ENCODE measurements around the gene CUL5.
A peak's percentile ranks its signal among the peaks of the same experiment; 100 is the strongest.

Gene CUL5

DNA sequence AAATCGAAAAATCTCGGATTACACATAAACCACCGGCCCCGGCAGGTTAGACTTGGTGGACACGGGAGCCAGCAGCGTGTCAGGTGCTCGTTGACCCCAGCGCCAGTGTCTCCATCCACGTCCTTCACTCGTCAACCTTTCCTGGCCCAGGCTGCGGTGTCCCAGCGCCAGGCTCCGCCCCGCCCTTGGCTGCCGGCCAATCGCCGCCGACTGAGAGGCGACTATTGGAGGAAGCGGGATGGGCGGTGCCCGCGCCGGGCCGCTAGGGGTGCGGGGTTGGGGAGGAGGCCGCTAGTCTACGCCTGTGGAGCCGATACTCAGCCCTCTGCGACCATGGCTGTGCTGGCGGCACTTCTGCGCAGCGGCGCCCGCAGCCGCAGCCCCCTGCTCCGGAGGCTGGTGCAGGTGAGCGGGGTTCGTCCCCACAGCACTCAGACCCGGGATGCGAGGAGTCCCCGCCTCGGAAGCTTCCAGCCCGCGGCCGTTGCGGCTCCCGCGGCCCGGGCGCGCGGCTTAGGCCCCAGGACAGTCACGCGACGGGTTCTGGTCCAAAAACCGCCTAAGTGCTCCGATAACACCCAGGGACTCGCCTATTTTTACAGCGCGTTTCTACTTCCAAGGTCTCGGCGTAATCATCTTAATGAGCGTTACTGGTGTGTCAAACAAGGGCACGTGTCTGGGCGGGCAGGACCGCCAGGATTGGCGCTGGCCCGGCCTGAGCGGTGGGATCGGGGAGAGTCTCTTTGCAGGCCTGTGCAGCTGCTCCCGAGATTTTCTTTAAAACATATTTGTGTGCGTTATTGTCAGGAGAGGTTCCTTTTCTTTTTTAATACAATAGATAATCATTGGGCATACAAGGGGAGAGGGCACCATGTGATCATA lies 112.8 kb downstream of the CUL5 start, which contains the start of gene ACAT1:
Gene ACAT1, plus strand, starts transcription at position 294 of the 882 bp plus-strand sequence. Its CDS starts 40 bp downstream, at position 334.
- TF ChIP-seq, protein P1, sequence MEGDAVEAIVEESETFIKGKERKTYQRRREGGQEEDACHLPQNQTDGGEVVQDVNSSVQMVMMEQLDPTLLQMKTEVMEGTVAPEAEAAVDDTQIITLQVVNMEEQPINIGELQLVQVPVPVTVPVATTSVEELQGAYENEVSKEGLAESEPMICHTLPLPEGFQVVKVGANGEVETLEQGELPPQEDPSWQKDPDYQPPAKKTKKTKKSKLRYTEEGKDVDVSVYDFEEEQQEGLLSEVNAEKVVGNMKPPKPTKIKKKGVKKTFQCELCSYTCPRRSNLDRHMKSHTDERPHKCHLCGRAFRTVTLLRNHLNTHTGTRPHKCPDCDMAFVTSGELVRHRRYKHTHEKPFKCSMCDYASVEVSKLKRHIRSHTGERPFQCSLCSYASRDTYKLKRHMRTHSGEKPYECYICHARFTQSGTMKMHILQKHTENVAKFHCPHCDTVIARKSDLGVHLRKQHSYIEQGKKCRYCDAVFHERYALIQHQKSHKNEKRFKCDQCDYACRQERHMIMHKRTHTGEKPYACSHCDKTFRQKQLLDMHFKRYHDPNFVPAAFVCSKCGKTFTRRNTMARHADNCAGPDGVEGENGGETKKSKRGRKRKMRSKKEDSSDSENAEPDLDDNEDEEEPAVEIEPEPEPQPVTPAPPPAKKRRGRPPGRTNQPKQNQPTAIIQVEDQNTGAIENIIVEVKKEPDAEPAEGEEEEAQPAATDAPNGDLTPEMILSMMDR (IDR thresholded peaks at IDR 0.05; ENCODE audit: low read depth, low read length) = no peak
- H3K4me3 ChIP-seq (ENCODE audit: low read length) = peak within 1 kb of the TSS; percentile 96
- H4K20me1 ChIP-seq (ENCODE audit: insufficient read depth, low read length) = no peaks in the 10 kb centered on the region
- H3K27me3 ChIP-seq (ENCODE audit: low read depth, low read length) = no peaks in the 10 kb centered on the region
- no peaks in the 10 kb centered on the region for H3K36me3 ChIP-seq (replicated peaks; ENCODE audit: low read depth, low read length)
- H3K27ac ChIP-seq (ENCODE audit: low read length) = no peak within 1 kb of the TSS
- peak within 1 kb of the TSS; percentile 81 for H3K9ac ChIP-seq (ENCODE audit: low read length)
- H3K79me2 ChIP-seq (ENCODE audit: low read length) = peaks cover 45% of the 10 kb centered on the region
- H3K4me1 ChIP-seq (ENCODE audit: low read length) = peaks cover 7% of the 10 kb centered on the region; the same call in 1 of the 2 replicates
- H3K4me2 ChIP-seq (ENCODE audit: low read length) = peak within 1 kb of the TSS; percentile 78
- H3K9me3 ChIP-seq (ENCODE audit: insufficient read depth, low read length) = no peaks in the 10 kb centered on the region
- peak within 1 kb of the TSS; percentile 84 for H2AFZ ChIP-seq (ENCODE audit: low read depth, low read length)

DNA sequence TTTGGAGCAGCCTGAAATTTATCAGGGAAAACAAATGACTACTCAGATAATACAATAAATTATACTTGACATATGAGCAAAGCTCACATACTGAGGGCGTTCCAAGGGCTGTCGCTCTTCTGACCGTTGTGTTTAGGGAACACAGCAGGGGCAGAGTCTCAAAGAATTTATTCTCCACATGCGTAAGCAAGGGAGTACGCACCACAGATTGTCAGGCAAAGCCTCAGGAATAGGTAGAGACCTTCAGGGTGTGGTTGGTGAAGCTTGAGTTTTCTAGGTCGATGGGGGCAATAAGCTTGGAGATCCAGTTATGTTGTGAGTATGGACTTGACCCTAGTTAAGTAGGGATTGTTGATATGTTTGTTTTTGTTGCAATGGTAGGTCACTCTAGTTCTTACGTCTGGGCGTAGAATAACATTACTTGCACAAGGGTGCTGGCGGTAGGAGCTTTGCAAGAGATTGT lies 113.5 kb downstream of the CUL5 start:
- Histone ChIP-seq H3K27ac (ENCODE audit: low read length) (no peak overlapping the region), H4K20me1 (ENCODE audit: insufficient read depth, low read length) (no peaks in the 10 kb centered on the region), H3K4me2 (ENCODE audit: low read length) (peak overlapping the region; percentile 78), H2AFZ (ENCODE audit: low read depth, low read length) (no peak overlapping the region), H3K36me3 (replicated peaks; ENCODE audit: low read depth, low read length) (no peaks in the 10 kb centered on the region), H3K9me3 (ENCODE audit: insufficient read depth, low read length) (no peaks in the 10 kb centered on the region), H3K27me3 (ENCODE audit: low read depth, low read length) (no peaks in the 10 kb centered on the region), H3K4me1 (ENCODE audit: low read length) (peaks cover 7% of the 10 kb centered on the region; the same call in 1 of the 2 replicates), H3K4me3 (ENCODE audit: low read length) (peak overlapping the region; percentile 96), H3K9ac (ENCODE audit: low read length) (peak overlapping the region; percentile 81), H3K79me2 (ENCODE audit: low read length) (peaks cover 45% of the 10 kb centered on the region)
- TF ChIP-seq, protein P1 (IDR thresholded peaks at IDR 0.05; ENCODE audit: low read depth, low read length) = no peak
- TF ChIP-seq EZH2phosphoT487 (IDR thresholded peaks at IDR 0.05; ENCODE audit: low read depth) = no peak

DNA sequence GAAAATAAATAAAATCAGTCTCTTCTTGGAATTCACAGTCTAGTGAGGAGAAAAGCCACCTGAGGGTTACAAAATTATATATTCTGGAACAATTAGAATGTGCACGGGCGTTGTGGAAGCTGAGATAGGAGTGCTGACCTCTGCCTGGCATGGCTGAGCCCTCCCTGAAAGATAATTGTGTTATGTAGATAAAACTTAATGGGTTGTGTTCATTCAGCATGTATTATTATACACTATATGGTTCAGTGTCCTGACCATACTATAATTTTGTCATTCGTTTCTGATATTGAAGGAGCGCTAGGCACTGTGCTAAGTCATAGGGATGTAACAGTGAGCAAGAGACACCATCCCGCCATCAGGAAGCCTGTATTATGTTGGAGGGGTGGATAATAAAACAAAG lies 116.4 kb downstream of the CUL5 start:
- no peaks in the 10 kb centered on the region for H3K27me3 ChIP-seq (ENCODE audit: low read depth, low read length)
- no peaks in the 10 kb centered on the region for H3K9me3 ChIP-seq (ENCODE audit: insufficient read depth, low read length)
- H3K4me1 ChIP-seq (ENCODE audit: low read length) = peaks cover 7% of the 10 kb centered on the region; the same call in 1 of the 2 replicates
- H4K20me1 ChIP-seq (ENCODE audit: insufficient read depth, low read length) = no peaks in the 10 kb centered on the region
- no peak overlapping the region for H3K27ac ChIP-seq (ENCODE audit: low read length)
- no peak overlapping the region for H3K4me2 ChIP-seq (ENCODE audit: low read length)
- H3K9ac ChIP-seq (ENCODE audit: low read length) = no peak overlapping the region
- H3K4me3 ChIP-seq (ENCODE audit: low read length) = no peak overlapping the region
- H3K79me2 ChIP-seq (ENCODE audit: low read length) = peaks cover 47% of the 10 kb centered on the region
- no peaks in the 10 kb centered on the region for H3K36me3 ChIP-seq (replicated peaks; ENCODE audit: low read depth, low read length)
- TF ChIP-seq EZH2phosphoT487 (IDR thresholded peaks at IDR 0.05; ENCODE audit: low read depth) = no peak
- TF ChIP-seq, protein P1 (IDR thresholded peaks at IDR 0.05; ENCODE audit: low read depth, low read length) = no peak
- H2AFZ ChIP-seq (ENCODE audit: low read depth, low read length) = no peak overlapping the region

DNA sequence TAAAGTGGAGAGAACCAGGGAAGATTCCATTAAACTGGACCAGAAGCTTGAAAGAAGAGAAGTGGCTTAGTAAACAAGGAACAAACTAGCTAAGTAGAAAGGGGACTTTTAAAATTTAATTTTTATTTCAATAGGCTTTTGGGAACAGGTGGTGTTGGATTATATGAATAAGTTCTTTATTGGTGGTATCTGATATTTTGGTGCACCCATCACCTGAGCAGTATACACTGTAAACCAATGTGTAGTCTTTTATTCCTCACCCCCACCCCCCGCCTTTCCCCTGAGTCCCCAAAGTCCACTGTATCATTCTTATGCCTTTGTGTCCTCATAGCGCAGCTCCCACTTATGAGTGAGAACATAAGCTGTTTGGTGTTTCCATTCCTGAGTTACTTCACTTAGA lies 120.1 kb downstream of the CUL5 start:
- Histone ChIP-seq H3K4me3 (ENCODE audit: low read length) (no peak overlapping the region), H3K36me3 (replicated peaks; ENCODE audit: low read depth, low read length) (no peaks in the 10 kb centered on the region), H3K4me2 (ENCODE audit: low read length) (no peak overlapping the region), H3K9me3 (ENCODE audit: insufficient read depth, low read length) (no peaks in the 10 kb centered on the region), H3K9ac (ENCODE audit: low read length) (no peak overlapping the region), H4K20me1 (ENCODE audit: insufficient read depth, low read length) (no peaks in the 10 kb centered on the region), H3K27me3 (ENCODE audit: low read depth, low read length) (no peaks in the 10 kb centered on the region), H3K4me1 (ENCODE audit: low read length) (no peaks in the 10 kb centered on the region), H2AFZ (ENCODE audit: low read depth, low read length) (no peak overlapping the region), H3K79me2 (ENCODE audit: low read length) (peaks cover 25% of the 10 kb centered on the region), H3K27ac (ENCODE audit: low read length) (no peak overlapping the region)
- TF ChIP-seq, protein P1 (IDR thresholded peaks at IDR 0.05; ENCODE audit: low read depth, low read length) = no peak
- no peak for TF ChIP-seq EZH2phosphoT487 (IDR thresholded peaks at IDR 0.05; ENCODE audit: low read depth)

Measured in OCI-LY3 (cell line).